Measurements from ENCODE around the gene NHERF1. TPM values are rescaled to one million over a fixed set of nuclear protein-coding genes. Genes with fewer than 3 reads are reported as not detected.

The NHERF1 gene
- total RNA-seq, 4 donors from 2014 or later = 10.3 to 25.7 (median 19.9) TPM

DNA sequence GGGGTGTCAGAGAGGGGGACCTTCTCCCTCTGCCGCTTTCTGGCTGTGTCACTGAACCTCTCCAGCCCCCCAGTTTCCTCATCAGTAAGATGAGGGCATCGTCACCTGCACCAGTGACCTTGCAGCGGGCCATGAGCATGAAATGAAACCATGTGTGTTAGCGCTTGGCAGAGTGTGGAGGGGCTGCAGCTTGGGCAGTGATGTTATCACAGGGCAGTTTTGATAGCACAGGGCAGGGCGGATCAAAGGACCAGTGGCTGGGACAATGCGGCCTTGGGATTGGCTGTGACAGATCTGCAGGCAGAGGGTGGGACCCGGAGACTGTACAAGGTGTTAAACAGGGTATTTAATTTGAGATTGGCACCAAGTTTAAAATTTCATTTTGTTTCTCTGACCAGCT, 66.6 kb downstream of the NHERF1 start:
- H3K27me3 ChIP-seq = no peaks in the 10 kb centered on the region
- no peaks in the 10 kb centered on the region for H3K9me3 ChIP-seq
- H3K36me3 ChIP-seq = peaks cover 0 to 66% of the 10 kb centered on the region in 2 donors
- H3K4me1 ChIP-seq = peaks cover 0 to 24% (median 7%) of the 10 kb centered on the region in 3 donors
- no peak overlapping the region for H3K27ac ChIP-seq
- H3K4me3 ChIP-seq = no peak overlapping the region
- TF ChIP-seq POLR2AphosphoS5 (IDR thresholded peaks at IDR 0.05) (no peak), POLR2A (IDR thresholded peaks at IDR 0.05) (no peak), EP300 (IDR thresholded peaks at IDR 0.05) (no peak)
- TF ChIP-seq, protein P1, sequence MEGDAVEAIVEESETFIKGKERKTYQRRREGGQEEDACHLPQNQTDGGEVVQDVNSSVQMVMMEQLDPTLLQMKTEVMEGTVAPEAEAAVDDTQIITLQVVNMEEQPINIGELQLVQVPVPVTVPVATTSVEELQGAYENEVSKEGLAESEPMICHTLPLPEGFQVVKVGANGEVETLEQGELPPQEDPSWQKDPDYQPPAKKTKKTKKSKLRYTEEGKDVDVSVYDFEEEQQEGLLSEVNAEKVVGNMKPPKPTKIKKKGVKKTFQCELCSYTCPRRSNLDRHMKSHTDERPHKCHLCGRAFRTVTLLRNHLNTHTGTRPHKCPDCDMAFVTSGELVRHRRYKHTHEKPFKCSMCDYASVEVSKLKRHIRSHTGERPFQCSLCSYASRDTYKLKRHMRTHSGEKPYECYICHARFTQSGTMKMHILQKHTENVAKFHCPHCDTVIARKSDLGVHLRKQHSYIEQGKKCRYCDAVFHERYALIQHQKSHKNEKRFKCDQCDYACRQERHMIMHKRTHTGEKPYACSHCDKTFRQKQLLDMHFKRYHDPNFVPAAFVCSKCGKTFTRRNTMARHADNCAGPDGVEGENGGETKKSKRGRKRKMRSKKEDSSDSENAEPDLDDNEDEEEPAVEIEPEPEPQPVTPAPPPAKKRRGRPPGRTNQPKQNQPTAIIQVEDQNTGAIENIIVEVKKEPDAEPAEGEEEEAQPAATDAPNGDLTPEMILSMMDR (IDR thresholded peaks at IDR 0.05) = no peak
- WGBS, 2 donors (ENCODE audit: low coverage in 1 of 2) = 100% methylated on average over 3 to 4 of the region's 7 CpGs
- no peak for ATAC-seq

DNA sequence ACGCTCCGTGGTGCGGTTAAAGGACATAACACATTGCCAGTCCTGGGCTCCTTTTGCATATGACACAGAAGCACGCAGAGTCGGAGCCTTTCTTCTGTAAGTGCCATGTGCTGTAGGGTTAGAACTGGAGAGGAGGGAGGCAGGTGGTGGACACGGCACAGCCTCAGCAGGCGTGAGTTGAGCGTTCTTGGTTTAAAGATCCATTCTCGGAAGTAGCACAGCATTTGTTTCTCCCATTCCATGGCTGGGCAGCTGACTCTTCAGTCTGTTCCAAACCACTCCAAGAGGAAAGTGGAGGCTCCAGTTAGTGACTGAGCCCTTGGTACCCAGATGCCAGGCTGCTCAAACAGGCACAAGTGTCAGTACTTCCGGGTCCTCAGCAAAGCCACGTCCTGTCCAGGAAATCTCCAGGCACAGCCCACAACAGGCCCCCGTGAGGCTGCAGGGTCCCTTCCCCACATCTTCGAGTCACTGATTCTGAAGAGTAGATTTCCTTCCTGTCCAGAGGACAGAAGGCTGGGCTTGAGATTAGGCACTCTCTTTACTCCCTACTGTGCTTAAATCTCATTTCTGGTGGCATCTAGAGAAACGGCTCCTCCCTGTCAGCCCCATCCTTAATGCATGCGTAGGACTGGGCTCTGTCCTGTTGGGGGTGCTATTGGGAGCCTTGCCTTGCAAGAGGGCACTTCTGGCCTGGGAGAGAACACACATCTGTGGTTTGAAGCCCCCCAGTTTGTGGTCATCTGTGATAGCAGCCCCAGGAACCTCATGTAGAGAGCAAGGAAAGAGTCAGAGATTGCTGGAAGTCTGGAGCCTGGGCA, 67.3 kb downstream of the NHERF1 start:
- Histone ChIP-seq H3K9me3 (no peaks in the 10 kb centered on the region), H3K27me3 (no peaks in the 10 kb centered on the region), H3K36me3 (peaks cover 0 to 66% of the 10 kb centered on the region in 2 donors), H3K4me1 (peaks cover 0 to 24% (median 7%) of the 10 kb centered on the region in 3 donors), H3K27ac (no peak overlapping the region), H3K4me3 (no peak overlapping the region)
- WGBS, 2 donors (ENCODE audit: low coverage in 1 of 2) = 82 to 100% methylated on average over 3 to 10 of the region's 15 CpGs
- no peak for ATAC-seq
- TF ChIP-seq POLR2AphosphoS5 (IDR thresholded peaks at IDR 0.05) = no peak
- TF ChIP-seq, protein P1 (IDR thresholded peaks at IDR 0.05) = no peak
- no peak for TF ChIP-seq EP300 (IDR thresholded peaks at IDR 0.05)
- no peak for TF ChIP-seq POLR2A (IDR thresholded peaks at IDR 0.05)

DNA sequence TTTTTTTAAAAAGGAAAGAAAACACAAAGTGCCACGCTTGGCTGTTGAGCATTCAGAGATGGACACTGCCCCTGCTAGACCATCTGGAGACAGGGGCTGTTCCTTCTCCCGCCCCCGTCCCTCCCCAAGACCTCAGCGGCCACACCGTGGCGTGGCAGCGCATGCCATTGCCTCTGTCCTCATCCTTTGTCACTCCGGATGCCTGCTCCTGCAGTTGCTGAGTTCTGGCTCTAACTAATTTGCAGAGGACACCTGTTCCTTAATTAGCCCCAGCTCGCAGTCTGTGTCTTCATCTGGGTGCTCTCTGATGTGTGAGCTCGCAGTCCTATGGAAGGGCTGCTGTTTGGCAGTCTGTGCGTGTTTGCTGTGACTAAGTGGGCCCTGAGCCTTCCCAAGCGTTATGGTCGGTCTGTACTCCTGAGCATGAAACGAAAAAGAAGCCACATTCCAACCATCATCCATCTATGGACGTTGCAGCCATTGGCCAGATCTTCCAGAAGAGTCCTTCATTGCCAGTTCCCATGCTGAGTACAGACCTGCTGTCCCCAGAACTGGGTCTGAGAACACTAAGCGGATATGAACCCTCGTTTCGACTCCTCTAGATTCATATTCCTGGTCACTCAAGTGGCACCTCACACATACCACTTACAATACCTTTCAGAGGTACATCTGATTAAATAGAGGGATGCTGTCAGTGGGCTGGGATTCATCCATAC, 68.6 kb downstream of the NHERF1 start:
- WGBS, 2 donors (ENCODE audit: low coverage in 1 of 2) = 89 to 93% methylated on average over 3 to 6 of the region's 18 CpGs
- H3K4me3 ChIP-seq = no peak overlapping the region
- no peaks in the 10 kb centered on the region for H3K27me3 ChIP-seq
- ATAC-seq = no peak
- peaks cover 0 to 27% (median 6%) of the 10 kb centered on the region in 3 donors for H3K4me1 ChIP-seq
- H3K27ac ChIP-seq = no peak overlapping the region
- H3K9me3 ChIP-seq = no peaks in the 10 kb centered on the region
- TF ChIP-seq POLR2AphosphoS5 (IDR thresholded peaks at IDR 0.05) = no peak
- TF ChIP-seq, protein P1 (IDR thresholded peaks at IDR 0.05) = no peak
- peaks cover 0 to 68% of the 10 kb centered on the region in 2 donors for H3K36me3 ChIP-seq

DNA sequence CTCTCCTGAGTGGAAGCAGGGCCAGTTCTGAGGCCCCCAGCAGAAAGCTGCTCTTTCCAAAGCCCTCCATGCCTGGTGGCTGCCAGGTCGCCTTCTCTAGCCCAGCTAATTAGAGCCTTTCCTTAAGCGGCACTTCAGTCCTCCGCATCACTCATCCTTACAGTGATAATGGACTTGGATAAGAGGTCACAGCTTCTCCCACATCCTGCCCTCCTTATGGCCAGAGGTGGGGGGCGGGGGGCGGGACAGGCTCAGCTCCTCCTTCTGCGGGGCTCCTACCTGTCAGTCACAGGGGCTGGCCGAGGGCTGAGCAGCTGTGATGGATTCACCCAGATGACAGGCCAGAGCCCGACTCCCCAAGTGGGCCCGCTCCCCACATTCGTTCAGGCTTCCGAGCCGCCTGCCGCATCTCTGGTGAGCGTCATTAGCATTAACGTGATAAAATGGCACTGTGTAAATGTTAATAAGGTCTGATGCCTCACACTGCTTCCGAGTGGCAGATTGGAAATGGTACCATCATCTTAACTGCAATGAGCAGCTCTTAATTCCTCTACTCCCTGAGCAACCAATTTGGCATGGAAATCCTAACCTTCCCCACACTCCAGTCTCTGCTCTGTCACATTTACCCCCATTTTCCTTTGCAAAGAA, 70.0 kb downstream of the NHERF1 start:
- H3K9me3 ChIP-seq = no peaks in the 10 kb centered on the region
- H3K4me1 ChIP-seq = peaks cover 0 to 27% (median 5%) of the 10 kb centered on the region in 3 donors
- no peaks in the 10 kb centered on the region for H3K27me3 ChIP-seq
- peaks cover 0 to 73% of the 10 kb centered on the region in 2 donors for H3K36me3 ChIP-seq
- no peak overlapping the region for H3K27ac ChIP-seq
- H3K4me3 ChIP-seq = no peak overlapping the region
- ATAC-seq = no peak
- 89 to 91% methylated on average over 2 to 4 of the region's 16 CpGs for WGBS, 2 donors (ENCODE audit: low coverage in 1 of 2)
- TF ChIP-seq, protein P1 (IDR thresholded peaks at IDR 0.05) = no peak
- TF ChIP-seq POLR2A (IDR thresholded peaks at IDR 0.05) = no peak
- no peak for TF ChIP-seq POLR2AphosphoS5 (IDR thresholded peaks at IDR 0.05)
- no peak for TF ChIP-seq EP300 (IDR thresholded peaks at IDR 0.05)

Other genes starting within 250 kb of the NHERF1 start
- 1 to 10 TPM in 1 of 4 donors, under 1 TPM in 1, not detected in 2; 0.67 to 1.0 TPM for gene CD300LB, start 217.2 kb upstream of the NHERF1 start, total RNA-seq
- 1 to 10 TPM in 1 of 4 donors, under 1 TPM in 1, not detected in 2; 0.54 to 2.3 TPM for gene CD300C, start 202.5 kb upstream of the NHERF1 start, total RNA-seq
- gene CD300H, start 181.1 kb upstream of the NHERF1 start, total RNA-seq = not detected
- gene CD300LD, start 156.3 kb upstream of the NHERF1 start, total RNA-seq = not detected
- gene CD300E, start 124.9 kb upstream of the NHERF1 start, total RNA-seq = 1 to 10 TPM in 1 of 4 donors, under 1 TPM in 3; 0.16 to 3.9 (median 0.41) TPM
- under 1 TPM in 1 of 4 donors, not detected in 3; 0.27 TPM for gene CD300LF, start 35.7 kb upstream of the NHERF1 start, total RNA-seq
- 1 to 10 TPM; 1.2 to 5.1 (median 2.0) TPM for gene RAB37, start 11.4 kb upstream of the NHERF1 start, total RNA-seq
- gene NAT9, start 27.7 kb downstream of the NHERF1 start, total RNA-seq = 10 to 100 TPM; 21.7 to 34.7 (median 26.3) TPM
- gene GRIN2C, start 111.3 kb downstream of the NHERF1 start, total RNA-seq = 1 to 10 TPM in 1 of 4 donors, under 1 TPM in 2, not detected in 1; 0.16 to 3.5 (median 0.42) TPM
- gene FDXR, start 124.4 kb downstream of the NHERF1 start, total RNA-seq = 1 to 10 TPM; 3.6 to 7.8 (median 4.6) TPM
- under 1 TPM in 1 of 4 donors, not detected in 3; 0.37 TPM for gene FADS6, start 145.0 kb downstream of the NHERF1 start, total RNA-seq
- gene USH1G, start 174.6 kb downstream of the NHERF1 start, total RNA-seq = not detected
- not detected for gene OTOP2, start 175.6 kb downstream of the NHERF1 start, total RNA-seq
- under 1 TPM in 2 of 4 donors, not detected in 2; 0.31 to 0.82 TPM for gene OTOP3, start 187.3 kb downstream of the NHERF1 start, total RNA-seq
- gene HID1, start 224.1 kb downstream of the NHERF1 start, total RNA-seq = 10 to 100 TPM in 2 of 4 donors, 1 to 10 TPM in 2; 4.6 to 21.9 (median 10.8) TPM
- 10 to 100 TPM; 11.8 to 35.3 (median 18.1) TPM for gene CDR2L, start 239.0 kb downstream of the NHERF1 start, total RNA-seq

All from gastroesophageal sphincter (tissue), 4 donors.